ENCODE data around the gene RAD51B. TPM values are rescaled to one million over a fixed set of nuclear protein-coding genes. Genes with fewer than 3 reads are reported as not detected.

Gene RAD51B
- total and polyA plus RNA-seq, 9 of the 15 experiments (the other 6 are each of a cell fraction or from before 2014, with no cell fraction given): 8.5 to 17.3 (median 11.3) TPM

DNA sequence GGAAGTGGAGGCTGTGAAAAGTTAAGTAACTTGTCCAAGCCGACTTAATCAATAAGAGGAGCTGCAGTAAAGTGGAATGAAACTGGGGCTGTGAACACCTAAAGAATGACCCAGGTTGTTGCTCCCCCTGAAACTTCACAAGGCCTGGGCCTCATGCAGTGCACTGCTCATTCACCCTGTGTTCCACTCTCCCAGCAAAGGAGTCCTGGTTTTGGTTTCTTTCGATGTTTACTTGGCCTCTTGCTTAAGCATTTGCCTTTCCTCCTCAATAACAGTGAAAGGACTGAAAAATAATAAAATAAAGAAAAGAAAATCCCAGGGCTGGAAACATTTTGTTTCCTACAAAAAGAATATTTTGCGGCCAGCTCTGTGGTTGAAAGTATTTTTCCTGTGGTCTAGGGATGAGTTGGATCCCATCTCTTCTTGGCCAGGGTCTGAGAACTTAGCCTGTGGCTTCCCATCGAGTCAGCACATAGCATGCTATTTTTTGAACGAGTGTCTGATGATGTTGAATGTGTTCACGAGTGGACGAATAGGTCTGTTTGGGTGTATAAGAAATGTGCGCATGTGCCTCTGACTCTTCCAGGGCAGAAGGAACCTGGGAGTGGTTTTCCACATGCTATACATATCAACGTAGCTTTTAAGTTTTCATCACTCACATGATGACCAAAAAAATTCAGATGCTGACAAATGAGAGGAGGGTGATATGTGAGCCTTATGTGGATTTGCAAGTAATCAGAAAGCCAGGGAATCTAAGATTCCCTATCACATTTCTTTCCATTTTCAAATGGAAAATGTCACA, 623.5 kb downstream of the RAD51B start:
- no peak for FAIRE-seq
- 38% methylated on average over 9 of the region's 9 CpGs for WGBS (ENCODE audit: insufficient coverage, low coverage, missing lambda C conversion rate)
- intact Hi-C loops (cut with micrococcal nuclease): no loop called here
- TF ChIP-seq, protein P1, sequence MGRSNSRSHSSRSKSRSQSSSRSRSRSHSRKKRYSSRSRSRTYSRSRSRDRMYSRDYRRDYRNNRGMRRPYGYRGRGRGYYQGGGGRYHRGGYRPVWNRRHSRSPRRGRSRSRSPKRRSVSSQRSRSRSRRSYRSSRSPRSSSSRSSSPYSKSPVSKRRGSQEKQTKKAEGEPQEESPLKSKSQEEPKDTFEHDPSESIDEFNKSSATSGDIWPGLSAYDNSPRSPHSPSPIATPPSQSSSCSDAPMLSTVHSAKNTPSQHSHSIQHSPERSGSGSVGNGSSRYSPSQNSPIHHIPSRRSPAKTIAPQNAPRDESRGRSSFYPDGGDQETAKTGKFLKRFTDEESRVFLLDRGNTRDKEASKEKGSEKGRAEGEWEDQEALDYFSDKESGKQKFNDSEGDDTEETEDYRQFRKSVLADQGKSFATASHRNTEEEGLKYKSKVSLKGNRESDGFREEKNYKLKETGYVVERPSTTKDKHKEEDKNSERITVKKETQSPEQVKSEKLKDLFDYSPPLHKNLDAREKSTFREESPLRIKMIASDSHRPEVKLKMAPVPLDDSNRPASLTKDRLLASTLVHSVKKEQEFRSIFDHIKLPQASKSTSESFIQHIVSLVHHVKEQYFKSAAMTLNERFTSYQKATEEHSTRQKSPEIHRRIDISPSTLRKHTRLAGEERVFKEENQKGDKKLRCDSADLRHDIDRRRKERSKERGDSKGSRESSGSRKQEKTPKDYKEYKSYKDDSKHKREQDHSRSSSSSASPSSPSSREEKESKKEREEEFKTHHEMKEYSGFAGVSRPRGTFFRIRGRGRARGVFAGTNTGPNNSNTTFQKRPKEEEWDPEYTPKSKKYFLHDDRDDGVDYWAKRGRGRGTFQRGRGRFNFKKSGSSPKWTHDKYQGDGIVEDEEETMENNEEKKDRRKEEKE (IDR thresholded peaks at IDR 0.05; ENCODE audit: borderline replicate concordance in 1 of 2, control insufficient read depth in 1 of 2, low read depth in 2 of 2, low read length in 1 of 2): no peak
- TF ChIP-seq, protein P2, sequence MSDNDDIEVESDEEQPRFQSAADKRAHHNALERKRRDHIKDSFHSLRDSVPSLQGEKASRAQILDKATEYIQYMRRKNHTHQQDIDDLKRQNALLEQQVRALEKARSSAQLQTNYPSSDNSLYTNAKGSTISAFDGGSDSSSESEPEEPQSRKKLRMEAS (CRISPR knock-in tag; IDR thresholded peaks at IDR 0.05): no peak
- TF ChIP-seq ZNF699 (CRISPR knock-in tag; IDR thresholded peaks at IDR 0.05; ENCODE audit: insufficient replicate concordance) (no peak), ZKSCAN1 (IDR thresholded peaks at IDR 0.05; ENCODE audit: low read depth, low read length) (no peak), L3MBTL2 (IDR thresholded peaks at IDR 0.05) (no peak), SMAD1 (IDR thresholded peaks at IDR 0.05; ENCODE audit: low read depth, low read length, partially characterized antibody) (no peak), BRD9 (IDR thresholded peaks at IDR 0.05; ENCODE audit: low read depth, partially characterized antibody) (no peak)
- TF ChIP-seq, protein P3, sequence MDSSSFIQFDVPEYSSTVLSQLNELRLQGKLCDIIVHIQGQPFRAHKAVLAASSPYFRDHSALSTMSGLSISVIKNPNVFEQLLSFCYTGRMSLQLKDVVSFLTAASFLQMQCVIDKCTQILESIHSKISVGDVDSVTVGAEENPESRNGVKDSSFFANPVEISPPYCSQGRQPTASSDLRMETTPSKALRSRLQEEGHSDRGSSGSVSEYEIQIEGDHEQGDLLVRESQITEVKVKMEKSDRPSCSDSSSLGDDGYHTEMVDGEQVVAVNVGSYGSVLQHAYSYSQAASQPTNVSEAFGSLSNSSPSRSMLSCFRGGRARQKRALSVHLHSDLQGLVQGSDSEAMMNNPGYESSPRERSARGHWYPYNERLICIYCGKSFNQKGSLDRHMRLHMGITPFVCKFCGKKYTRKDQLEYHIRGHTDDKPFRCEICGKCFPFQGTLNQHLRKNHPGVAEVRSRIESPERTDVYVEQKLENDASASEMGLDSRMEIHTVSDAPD (CRISPR knock-in tag; IDR thresholded peaks at IDR 0.05): no peak
- TF ChIP-seq, protein P4, sequence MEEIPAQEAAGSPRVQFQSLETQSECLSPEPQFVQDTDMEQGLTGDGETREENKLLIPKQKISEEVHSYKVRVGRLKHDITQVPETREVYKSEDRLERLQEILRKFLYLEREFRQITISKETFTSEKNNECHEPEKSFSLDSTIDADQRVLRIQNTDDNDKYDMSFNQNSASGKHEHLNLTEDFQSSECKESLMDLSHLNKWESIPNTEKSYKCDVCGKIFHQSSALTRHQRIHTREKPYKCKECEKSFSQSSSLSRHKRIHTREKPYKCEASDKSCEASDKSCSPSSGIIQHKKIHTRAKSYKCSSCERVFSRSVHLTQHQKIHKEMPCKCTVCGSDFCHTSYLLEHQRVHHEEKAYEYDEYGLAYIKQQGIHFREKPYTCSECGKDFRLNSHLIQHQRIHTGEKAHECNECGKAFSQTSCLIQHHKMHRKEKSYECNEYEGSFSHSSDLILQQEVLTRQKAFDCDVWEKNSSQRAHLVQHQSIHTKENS (CRISPR knock-in tag; IDR thresholded peaks at IDR 0.05): no peak
- TF ChIP-seq, protein P5, sequence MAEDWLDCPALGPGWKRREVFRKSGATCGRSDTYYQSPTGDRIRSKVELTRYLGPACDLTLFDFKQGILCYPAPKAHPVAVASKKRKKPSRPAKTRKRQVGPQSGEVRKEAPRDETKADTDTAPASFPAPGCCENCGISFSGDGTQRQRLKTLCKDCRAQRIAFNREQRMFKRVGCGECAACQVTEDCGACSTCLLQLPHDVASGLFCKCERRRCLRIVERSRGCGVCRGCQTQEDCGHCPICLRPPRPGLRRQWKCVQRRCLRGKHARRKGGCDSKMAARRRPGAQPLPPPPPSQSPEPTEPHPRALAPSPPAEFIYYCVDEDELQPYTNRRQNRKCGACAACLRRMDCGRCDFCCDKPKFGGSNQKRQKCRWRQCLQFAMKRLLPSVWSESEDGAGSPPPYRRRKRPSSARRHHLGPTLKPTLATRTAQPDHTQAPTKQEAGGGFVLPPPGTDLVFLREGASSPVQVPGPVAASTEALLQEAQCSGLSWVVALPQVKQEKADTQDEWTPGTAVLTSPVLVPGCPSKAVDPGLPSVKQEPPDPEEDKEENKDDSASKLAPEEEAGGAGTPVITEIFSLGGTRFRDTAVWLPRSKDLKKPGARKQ (CRISPR knock-in tag; IDR thresholded peaks at IDR 0.05): no peak
- TF ChIP-seq, protein P6, sequence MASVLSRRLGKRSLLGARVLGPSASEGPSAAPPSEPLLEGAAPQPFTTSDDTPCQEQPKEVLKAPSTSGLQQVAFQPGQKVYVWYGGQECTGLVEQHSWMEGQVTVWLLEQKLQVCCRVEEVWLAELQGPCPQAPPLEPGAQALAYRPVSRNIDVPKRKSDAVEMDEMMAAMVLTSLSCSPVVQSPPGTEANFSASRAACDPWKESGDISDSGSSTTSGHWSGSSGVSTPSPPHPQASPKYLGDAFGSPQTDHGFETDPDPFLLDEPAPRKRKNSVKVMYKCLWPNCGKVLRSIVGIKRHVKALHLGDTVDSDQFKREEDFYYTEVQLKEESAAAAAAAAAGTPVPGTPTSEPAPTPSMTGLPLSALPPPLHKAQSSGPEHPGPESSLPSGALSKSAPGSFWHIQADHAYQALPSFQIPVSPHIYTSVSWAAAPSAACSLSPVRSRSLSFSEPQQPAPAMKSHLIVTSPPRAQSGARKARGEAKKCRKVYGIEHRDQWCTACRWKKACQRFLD (CRISPR knock-in tag; IDR thresholded peaks at IDR 0.05): no peak

More for the DNA sequence above, 623.5 kb downstream of the RAD51B start:
- H3K4me1 ChIP-seq (replicated peaks in 1 of 2; ENCODE audit: control insufficient read depth in 2 of 2, insufficient read depth in 2 of 2, low read length in 2 of 2): no peaks in the 10 kb centered on the region
- H3K9ac ChIP-seq (ENCODE audit: insufficient read depth in 1 of 2, low read depth in 2 of 2, low read length in 2 of 2): no peak overlapping the region
- H3K27me3 ChIP-seq (ENCODE audit: control insufficient read depth in 2 of 2, insufficient read depth in 2 of 2, low read length in 2 of 2): no peaks in the 10 kb centered on the region
- H3K4me3 ChIP-seq: no peak overlapping the region
- CTCF ChIA-PET (ENCODE audit: low intra/inter-chr PET ratio): no interaction called here
- no peak overlapping the region for H3K4me2 ChIP-seq (ENCODE audit: insufficient read depth, low read length)
- H3K9me3 ChIP-seq (replicated peaks; ENCODE audit: control insufficient read depth, insufficient read depth, low read depth, low read length): no peaks in the 10 kb centered on the region
- no TSS peak for BruUV-seq (replicated peaks)
- no peak overlapping the region for H2AFZ ChIP-seq (ENCODE audit: low read depth, low read length)
- in situ Hi-C loops (cut with MboI): no loop called here
- POLR2A ChIA-PET: no interaction called here
- no peak for DNase-seq (ENCODE audit: extremely low read depth in 1 of 4, low spot score in 3 of 4)
- no peaks in the 10 kb centered on the region for H3K36me3 ChIP-seq (ENCODE audit: control insufficient read depth, insufficient read depth, low read length)
- no peaks in the 10 kb centered on the region for H3K9me1 ChIP-seq (ENCODE audit: control insufficient read depth, insufficient read depth, low read length)
- no peaks in the 10 kb centered on the region for H3K79me2 ChIP-seq (ENCODE audit: control insufficient read depth, insufficient read depth, low read length)
- no peak overlapping the region for H3K27ac ChIP-seq (ENCODE audit: extremely low read depth, low read depth, low read length)
- no peaks in the 10 kb centered on the region for H4K20me1 ChIP-seq (replicated peaks; ENCODE audit: control insufficient read depth, insufficient read depth, low read length)
- ATAC-seq: no peak

Data from K562 (cell line).